RPMI7951 (cell line): ENCODE measurements around the gene OXSR1. TPM values are rescaled to one million over a fixed set of nuclear protein-coding genes. Genes with fewer than 3 reads are reported as not detected.

Source experiments
- total RNA-seq: library from RNA; depleted of rRNA; stranded (reverse); fragments of >200 nt; shearing (Covaris generic); gene quantifications from 2 replicates; pipeline ENCODE4 v1.2.3, GENCODE V29; 2014; rRNA removed

OXSR1 gene
- total RNA-seq, 1 experiment from 2014 or later = 58.8 TPM

Other genes starting within 250 kb of the OXSR1 start
- 3.3 and 3.5 TPM in 2 replicates for gene VILL, start 174.8 kb upstream of the OXSR1 start, total RNA-seq
- 3.5 and 4.1 TPM in 2 replicates for gene PLCD1, start 135.9 kb upstream of the OXSR1 start, total RNA-seq
- gene DLEC1, start 126.3 kb upstream of the OXSR1 start, total RNA-seq = not detected in 2 replicates
- gene ACAA1, start 28.4 kb upstream of the OXSR1 start, total RNA-seq = 12.5 and 18.3 TPM in 2 replicates
- 3.2 and 4.4 TPM in 2 replicates for gene MYD88, start 26.9 kb upstream of the OXSR1 start, total RNA-seq
- gene SLC22A13, start 100.3 kb downstream of the OXSR1 start, total RNA-seq = 0.29 TPM in 1 of 2 replicates, not detected in the other
- 0.12 and 0.20 TPM in 2 replicates for gene SLC22A14, start 116.8 kb downstream of the OXSR1 start, total RNA-seq
- gene XYLB, start 181.2 kb downstream of the OXSR1 start, total RNA-seq = 7.1 and 7.3 TPM in 2 replicates